Transverse colon (tissue), 4 donors: Measurements from ENCODE around the gene B4GALNT3. TPM values are rescaled to one million over a fixed set of nuclear protein-coding genes. Genes with fewer than 3 reads are reported as not detected.

Experiments used
- DNase-seq: peaks from one replicate; pipeline ENCODE4 v3.0.0-alpha.2; 2019
- H3K27ac ChIP-seq, 4 donors: fragments of 200-600 bp; sonication (generic); 2 replicates each; pipeline ENCODE4 v1.5.1; 2016 to 2018; ENCODE audit warnings: inconsistent platforms in 4 of 4
- H3K27me3 ChIP-seq: fragments of 200-600 bp; sonication (generic); 2 replicates; pipeline ENCODE4 v1.5.1; 2017; ENCODE audit warnings: inconsistent platforms
- H3K36me3 ChIP-seq, 4 donors: fragments of 200-600 bp; sonication (generic); 2 replicates each; pipeline ENCODE4 v1.5.1; 2017 to 2019; ENCODE audit warnings: inconsistent platforms in 4 of 4
- H3K4me1 ChIP-seq, 4 donors: fragments of 200-600 bp; sonication (generic); 2 replicates each; pipeline ENCODE4 v1.5.1; 2017 to 2020; ENCODE audit warnings: inconsistent platforms in 4 of 4
- H3K4me3 ChIP-seq, 4 donors: fragments of 200-600 bp; sonication (generic); 1 replicate in 1 of 4; 2 replicates in 3 of 4; pipeline versions ENCODE4 v1.5.1 to v1.6.1; 2017 to 2019; ENCODE audit warnings: inconsistent platforms in 4 of 4
- H3K9me3 ChIP-seq, 2 donors: fragments of 200-600 bp; sonication (generic); 2 replicates each; pipeline ENCODE4 v1.5.1; 2017 to 2019; ENCODE audit warnings: inconsistent platforms in 2 of 2
- CTCF ChIP-seq, 5 experiments: fragments of 200-600 bp in 3 of 5; fragments of 450-650 bp in 2 of 5; sonication (generic) in 3 of 5; IDR thresholded peaks; 1 replicate in 2 of 5; 2 replicates in 3 of 5; pipeline ENCODE4 v1.5.1; 2016 to 2017; ENCODE audit warnings: antibody characterized with exemption in 5 of 5, inconsistent platforms in 3 of 5, mild to moderate bottlenecking in 2 of 5, moderate library complexity in 1 of 5
- EP300 ChIP-seq: sonication (generic); formaldehyde crosslinking; IDR thresholded peaks from one replicate; pipeline ENCODE4 v1.6.1; 2017; ENCODE audit warnings: antibody characterized with exemption, low read depth
- POLR2A ChIP-seq: fragments of 450-650 bp; IDR thresholded peaks from one replicate; pipeline ENCODE4 v1.6.1; 2016; ENCODE audit warnings: antibody characterized with exemption, mild to moderate bottlenecking, moderate library complexity
- POLR2AphosphoS5 ChIP-seq, 3 donors: sonication (generic); formaldehyde crosslinking; IDR thresholded peaks; one replicate each; pipeline ENCODE4 v1.6.1; 2016; ENCODE audit warnings: antibody characterized with exemption in 3 of 3
- WGBS, 2 donors: methylation state at CpG; one replicate each; pipeline ENCODE4 v1.1.5; 2018; ENCODE audit warnings: low coverage in 1 of 2; 5-methylcytosine and 5-hydroxymethylcytosine counted together
- in situ Hi-C, 4 donors: fragments of 200-750 bp; cut with MboI; loops; one replicate each; pipeline versions ENCODE4 v1.15.0 to v1.15.1; 2017; ENCODE audit warnings: low sequenced_read_pairs in 3 of 4, low pct_ligation_motif_present in 1 of 4, low pct_unique_long_range_greater_than_20kb in 1 of 4
- intact Hi-C: fragments of 100-400 bp; cut with DNase I; formaldehyde crosslinking; loops from one replicate; pipeline ENCODE4 v1.15.1; 2023; ENCODE audit warnings: low total_unique reads
- total RNA-seq, 4 donors: library from RNA; depleted of rRNA; stranded (reverse); fragments of >200 nt; gene quantifications; one replicate each; pipeline ENCODE4 v1.1.0, GENCODE V29; 2016

The B4GALNT3 gene
- total RNA-seq, 4 donors from 2014 or later, result 49.8 to 166 (median 93.4) TPM

- Histone ChIP-seq H3K9me3 (no peaks in the 10 kb centered on the region), H3K36me3 (no peaks in the 10 kb centered on the region), H3K27ac (no peak overlapping the region), H3K27me3 (no peaks in the 10 kb centered on the region), H3K4me3 (no peak overlapping the region), H3K4me1 (peaks cover 0 to 2% (median 0%) of the 10 kb centered on the region in 4 donors)
- in situ Hi-C loops, result loop anchor here in 1 of 4 donors (25.0 kb wide), 1 partner anchor 156 kb away; no protein-coding TSS in a partner anchor
- WGBS, 2 donors, result 95 to 100% methylated on average over 1 to 9 of the region's 9 CpGs
- DNase-seq, result no peak
- intact Hi-C loops, result loop anchor here (1.0 kb wide), 1 partner anchor 13 kb away; no protein-coding TSS in a partner anchor
- TF ChIP-seq POLR2A (no peak), EP300 (no peak), CTCF (IDR thresholded peaks at IDR 0.05) (no peak), POLR2AphosphoS5 (IDR thresholded peaks at IDR 0.05) (no peak)
These were observed 122.0 kb downstream of the B4GALNT3 start for GRCh38 chr12:581746-582145.

GRCh38 chr12:583251-583869 lies 123.6 kb downstream of the B4GALNT3 start:
- intact Hi-C loops (no loop called here), in situ Hi-C loops (loop anchor here in 1 of 4 donors (25.0 kb wide), 1 partner anchor 154 kb away; no protein-coding TSS in a partner anchor)
- no peak for DNase-seq

GRCh38 chr12:585062-586061 lies 125.6 kb downstream of the B4GALNT3 start:
- Histone ChIP-seq H3K36me3 (no peaks in the 10 kb centered on the region), H3K4me1 (no peaks in the 10 kb centered on the region), H3K27me3 (no peaks in the 10 kb centered on the region), H3K4me3 (no peak overlapping the region), H3K27ac (no peak overlapping the region), H3K9me3 (no peaks in the 10 kb centered on the region)
- 75 to 83% methylated on average over 12 to 30 of the region's 30 CpGs for WGBS, 2 donors
- intact Hi-C loops, result no loop called here
- DNase-seq, result no peak
- TF ChIP-seq POLR2AphosphoS5 (IDR thresholded peaks at IDR 0.05) (no peak), POLR2A (no peak), CTCF (IDR thresholded peaks at IDR 0.05) (no peak), EP300 (no peak)
- in situ Hi-C loops, result loop anchor here in 1 of 4 donors (25.0 kb wide), 1 partner anchor 152 kb away; no protein-coding TSS in a partner anchor

More at GRCh38 chr12:583251-583869, 123.6 kb downstream of the B4GALNT3 start:
- Histone ChIP-seq H3K4me1 (no peaks in the 10 kb centered on the region), H3K27ac (no peak overlapping the region), H3K9me3 (no peaks in the 10 kb centered on the region), H3K27me3 (no peaks in the 10 kb centered on the region), H3K36me3 (no peaks in the 10 kb centered on the region), H3K4me3 (no peak overlapping the region)
- TF ChIP-seq CTCF (IDR thresholded peaks at IDR 0.05) (no peak), POLR2A (no peak), EP300 (no peak), POLR2AphosphoS5 (IDR thresholded peaks at IDR 0.05) (no peak)
- WGBS, 2 donors, result 69% methylated on average over 13 of the region's 13 CpGs; no CpG with 5 or more reads in 1 of the 2 donors
